Adrenal gland (tissue), 12 donors: ENCODE results near the gene TBC1D20. TPM values are rescaled to one million over a fixed set of nuclear protein-coding genes. Genes with fewer than 3 reads are reported as not detected.

Experiments
- DNase-seq, 7 donors: peaks; one replicate each; pipeline ENCODE4 v3.0.0-alpha.2; 2019 to 2020
- H3K27ac ChIP-seq, 5 donors: fragments of 200-600 bp; sonication (generic) in 4 of 5; 1 replicate in 3 of 5; 2 replicates in 2 of 5; pipeline versions ENCODE4 v1.5.1 to v1.8.0; 2016 to 2020; ENCODE audit warnings: mild to moderate bottlenecking in 1 of 5
- H3K27me3 ChIP-seq: fragments of 200-600 bp; 2 replicates; pipeline ENCODE4 v1.8.0; 2021
- H3K36me3 ChIP-seq, 2 donors: fragments of 200-600 bp; replicated peaks in 1 of 2; 1 replicate in 1 of 2; 2 replicates in 1 of 2; pipeline versions ENCODE4 v1.5.1 to v1.8.0; 2018 to 2022
- H3K4me1 ChIP-seq, 2 donors: fragments of 200-600 bp; replicated peaks in 1 of 2; 1 replicate in 1 of 2; 2 replicates in 1 of 2; pipeline versions ENCODE4 v1.5.1 to v1.8.0; 2018 to 2021
- H3K4me3 ChIP-seq, 4 donors: fragments of 200-600 bp; sonication (generic) in 3 of 4; one replicate each; pipeline ENCODE4 v1.5.1; 2016 to 2018
- H3K9me3 ChIP-seq, 3 donors: fragments of 200-600 bp; sonication (generic) in 1 of 3; replicated peaks in 1 of 3; 1 replicate in 2 of 3; 2 replicates in 1 of 3; pipeline versions ENCODE4 v1.5.1 to v1.8.0; 2016 to 2021
- CTCF ChIP-seq, 6 experiments: fragments of 450-650 bp in 4 of 6; fragments of 200-600 bp in 2 of 6; sonication (generic) in 1 of 6; IDR thresholded peaks; 1 replicate in 5 of 6; 2 replicates in 1 of 6; pipeline versions ENCODE4 v1.5.1 to v1.8.0; 2016 to 2021; ENCODE audit warnings: antibody characterized with exemption in 6 of 6, mild to moderate bottlenecking in 2 of 6, moderate library complexity in 1 of 6
- POLR2A ChIP-seq, 2 donors: fragments of 450-650 bp; IDR thresholded peaks; one replicate each; pipeline ENCODE4 v1.6.1; 2017; ENCODE audit warnings: antibody characterized with exemption in 2 of 2, mild to moderate bottlenecking in 2 of 2, moderate library complexity in 1 of 2
- WGBS, 4 donors: extraction: QIAGEN DNeasy Blood & Tissue Kit in 2 of 4; methylation state at CpG; one replicate each; pipeline versions ENCODE4 v1.1.5 to v1.1.7; 2013 to 2017; 5-methylcytosine and 5-hydroxymethylcytosine counted together
- intact Hi-C, 2 donors: fragments of 100-400 bp; cut with DNase I; formaldehyde crosslinking; loops; one replicate each; pipeline versions ENCODE4 v1.14.1 to v1.15.0; 2022 to 2023
- polyA plus RNA-seq, 3 donors: library from polyadenylated mRNA; stranded (reverse); fragments of 200-250 nt in 2 of 3; fragments of 350-450 nt in 1 of 3; fragmentation: Illumina TruSeq in 1 of 3; extraction: RNeasy Lipid Tissue Mini Kit (QIAGEN cat#74804) in 1 of 3; gene quantifications; one replicate each; pipeline ENCODE4 v1.2.3, GENCODE V29; 2013 to 2014
- total RNA-seq, 9 donors: library from RNA; depleted of rRNA in 4 of 9; stranded (reverse); fragments of >200 nt in 4 of 9; fragments of 120-200 nt in 1 of 9; fragmentation: NEBNext Ultra II Directional in 1 of 9; extraction: Animal tissue kit (Norgen Biotek cat#: 25700) in 1 of 9; gene quantifications; one replicate each; pipeline versions ENCODE4 v1.1.0 to v1.2.4, GENCODE V29; 2013 to 2023
- donor health status: healthy with polysubstance abuse.
- donor health status: Bipolar disorder and iron deficiency.
- donor health status: DM: yes; HTN: yes; CAD: no.
- donor health status: DM: no; HTN: no; CAD: no.
- donor health status: DM: no; HTN: no; CAD: no.
- donor health status: DM: yes; HTN: yes; CAD: no.

TBC1D20 gene
- total and polyA plus RNA-seq, 12 donors, result 23.8 to 53.6 (median 44.3) TPM

DNA sequence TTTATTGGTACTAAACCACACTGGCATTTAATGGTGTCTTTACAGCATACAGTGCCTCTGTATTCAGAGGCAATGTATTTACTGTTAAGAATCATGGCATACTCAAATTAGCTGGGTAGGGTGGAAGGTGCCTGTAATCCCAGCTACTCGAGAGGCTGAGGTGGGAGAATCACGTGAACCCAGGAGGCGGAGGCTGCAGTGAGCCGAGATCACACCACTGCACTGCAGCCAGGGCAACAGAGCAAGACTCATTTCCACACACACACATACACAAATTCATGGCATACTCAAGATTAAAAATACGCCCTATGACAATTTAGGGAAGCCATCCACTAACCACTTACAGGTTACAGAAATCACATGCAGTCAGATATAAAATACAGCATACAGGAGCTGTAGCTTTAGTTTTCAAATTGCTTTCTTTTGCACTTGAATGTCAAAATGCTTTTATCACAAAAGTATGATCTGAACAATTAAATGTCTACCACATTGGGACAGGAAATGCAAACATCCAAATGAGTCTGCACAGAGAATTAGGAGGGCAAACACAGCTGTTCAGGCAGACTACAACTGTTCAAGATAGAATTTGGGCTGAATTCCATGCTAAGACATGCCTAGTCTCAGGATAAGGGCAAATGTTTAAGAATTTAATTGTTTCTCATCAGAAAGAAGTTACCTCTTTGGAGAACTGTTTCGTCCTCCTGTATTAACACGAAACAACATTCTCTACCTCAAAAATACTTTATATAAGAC is 44.8 kb upstream of the TBC1D20 start:
- intact Hi-C loops, result no loop called here
- WGBS, 4 donors, result 93 to 96% (median 94%) methylated on average over 7 of the region's 7 CpGs

GRCh38 chr20:504632-505075 is 42.3 kb upstream of the TBC1D20 start:
- Histone ChIP-seq H3K4me3 (no peak overlapping the region), H3K27ac (no peak overlapping the region), H3K27me3 (no peaks in the 10 kb centered on the region), H3K9me3 (no peaks in the 10 kb centered on the region), H3K36me3 (peaks cover 0 to 70% of the 10 kb centered on the region in 2 donors), H3K4me1 (no peaks in the 10 kb centered on the region)
- intact Hi-C loops, result no loop called here
- no peak for DNase-seq
- 69 to 86% (median 79%) methylated on average over 3 of the region's 3 CpGs for WGBS, 4 donors
- TF ChIP-seq POLR2A (IDR thresholded peaks at IDR 0.05) (no peak), CTCF (IDR thresholded peaks at IDR 0.05) (no peak)

More for the DNA sequence above, 44.8 kb upstream of the TBC1D20 start:
- DNase-seq, result no peak
- Histone ChIP-seq H3K4me3 (no peak overlapping the region), H3K27me3 (no peaks in the 10 kb centered on the region), H3K27ac (no peak overlapping the region), H3K36me3 (peaks cover 0 to 54% of the 10 kb centered on the region in 2 donors), H3K4me1 (peaks cover 0 to 4% of the 10 kb centered on the region in 2 donors), H3K9me3 (no peaks in the 10 kb centered on the region)
- TF ChIP-seq CTCF (IDR thresholded peaks at IDR 0.05), result no peak
- TF ChIP-seq POLR2A (IDR thresholded peaks at IDR 0.05), result no peak

GRCh38 chr20:503048-503737 is 40.9 kb upstream of the TBC1D20 start:
- no peaks in the 10 kb centered on the region for H3K9me3 ChIP-seq
- DNase-seq, result no peak
- TF ChIP-seq POLR2A (IDR thresholded peaks at IDR 0.05) (no peak), CTCF (IDR thresholded peaks at IDR 0.05) (no peak)
- no peaks in the 10 kb centered on the region for H3K4me1 ChIP-seq
- no peaks in the 10 kb centered on the region for H3K27me3 ChIP-seq
- H3K4me3 ChIP-seq, result no peak overlapping the region
- H3K36me3 ChIP-seq, result peaks cover 0 to 85% of the 10 kb centered on the region in 2 donors
- H3K27ac ChIP-seq, result no peak overlapping the region
- intact Hi-C loops, result no loop called here
- 92 to 97% (median 95%) methylated on average over 11 of the region's 11 CpGs for WGBS, 4 donors

DNA sequence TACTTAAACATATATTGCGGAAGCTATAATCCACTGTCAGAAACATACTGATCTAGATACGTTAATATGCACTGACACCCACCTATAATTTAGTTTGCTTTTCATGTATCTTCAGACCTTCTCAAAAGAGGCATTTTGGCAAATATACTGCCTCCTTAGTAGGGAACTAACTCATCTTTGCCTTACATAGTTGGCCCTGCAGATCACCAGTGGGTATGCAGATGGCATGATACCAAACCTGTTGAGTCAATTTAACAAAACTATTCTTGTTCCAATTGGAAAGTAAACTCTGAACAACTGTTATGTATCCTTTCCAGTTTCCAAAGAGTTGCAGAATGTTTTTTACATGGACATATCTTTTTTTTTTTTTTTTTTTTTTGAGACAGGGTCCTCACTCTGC is 35.6 kb upstream of the TBC1D20 start:
- intact Hi-C loops, result no loop called here
- Histone ChIP-seq H3K9me3 (no peaks in the 10 kb centered on the region), H3K4me1 (no peaks in the 10 kb centered on the region), H3K4me3 (no peak overlapping the region), H3K27ac (no peak overlapping the region), H3K36me3 (peaks cover 0 to 69% of the 10 kb centered on the region in 2 donors), H3K27me3 (no peaks in the 10 kb centered on the region)
- no peak for DNase-seq
- TF ChIP-seq POLR2A (IDR thresholded peaks at IDR 0.05) (no peak), CTCF (IDR thresholded peaks at IDR 0.05) (no peak)
- 90 to 100% (median 98%) methylated on average over 2 of the region's 2 CpGs for WGBS, 4 donors
